Hepatic stellate cell (primary cell): ENCODE results near the gene PYY.
"Not testable (repeated sequence)": the region's sequence is repeated elsewhere in the genome, so short reads cannot be mapped to it uniquely, and the experiment has no call there.

Experiments used
- DNase-seq: peaks from one replicate; pipeline ENCODE4 v3.0.0; 2011; ENCODE audit warnings: low spot score

The PYY gene

GRCh38 chr17:43945074-43945829, 8.5 kb downstream of the PYY start:
- DNase-seq = no peak

GRCh38 chr17:43942051-43942685, 11.6 kb downstream of the PYY start, which contains the start of gene PPY:
Gene PPY (minus strand): TSS chr17:43942476. CDS start chr17:43941654, 822 bp downstream.
- no peak for DNase-seq

DNA sequence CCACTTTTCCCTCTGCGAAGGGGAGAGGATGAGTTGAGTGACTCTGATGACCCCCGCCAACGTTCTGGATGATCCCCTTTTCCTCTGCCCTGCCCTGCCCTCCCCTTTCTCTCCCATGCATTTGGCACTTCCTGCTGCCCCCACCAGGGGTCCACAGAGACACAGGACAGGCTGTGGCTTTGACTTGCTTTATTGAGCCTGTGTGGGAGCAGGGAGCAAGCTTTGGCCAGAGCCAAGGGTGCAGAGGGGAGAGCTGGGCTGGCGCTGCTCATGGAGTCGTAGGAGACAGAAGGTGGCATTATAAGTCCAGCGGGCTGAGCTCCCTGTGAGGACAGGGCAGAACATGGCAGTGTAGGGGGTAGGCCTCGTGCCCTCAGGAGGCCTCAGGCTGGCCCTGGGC, 13.1 kb downstream of the PYY start:
- peak; percentile 64 for DNase-seq

GRCh38 chr17:43939886-43940285, 13.9 kb downstream of the PYY start:
- no peak for DNase-seq

GRCh38 chr17:43939452-43939851, 14.3 kb downstream of the PYY start:
- DNase-seq = not testable (repeated sequence)

- DNase-seq = no peak
Measured at GRCh38 chr17:43938838-43939182, 14.9 kb downstream of the PYY start.

GRCh38 chr17:43936434-43936833, 17.3 kb downstream of the PYY start:
- DNase-seq = no peak

GRCh38 chr17:43935926-43936261, 17.8 kb downstream of the PYY start:
- no peak for DNase-seq

- DNase-seq = no peak
Measured at GRCh38 chr17:43935204-43935925, 18.4 kb downstream of the PYY start.

DNA sequence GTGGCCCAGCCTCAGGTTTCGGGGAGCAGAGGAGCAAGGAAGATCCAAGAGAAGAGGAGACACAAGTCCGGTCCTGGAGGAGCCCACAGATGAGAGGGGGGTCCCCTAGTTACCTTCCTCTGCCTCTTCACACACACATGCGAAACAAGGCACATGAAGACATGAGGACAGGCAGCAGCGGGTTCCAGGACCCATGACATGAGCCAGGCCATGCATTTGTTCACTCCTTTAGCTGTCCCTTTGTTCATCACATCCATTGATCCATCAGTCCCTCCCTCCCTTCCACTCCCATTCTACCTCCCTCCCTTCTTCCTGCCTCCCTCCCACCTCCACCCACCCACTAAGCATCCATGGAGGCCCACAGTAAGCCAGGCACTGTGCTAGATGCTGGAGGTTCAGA, 20.8 kb downstream of the PYY start:
- no peak for DNase-seq

DNA sequence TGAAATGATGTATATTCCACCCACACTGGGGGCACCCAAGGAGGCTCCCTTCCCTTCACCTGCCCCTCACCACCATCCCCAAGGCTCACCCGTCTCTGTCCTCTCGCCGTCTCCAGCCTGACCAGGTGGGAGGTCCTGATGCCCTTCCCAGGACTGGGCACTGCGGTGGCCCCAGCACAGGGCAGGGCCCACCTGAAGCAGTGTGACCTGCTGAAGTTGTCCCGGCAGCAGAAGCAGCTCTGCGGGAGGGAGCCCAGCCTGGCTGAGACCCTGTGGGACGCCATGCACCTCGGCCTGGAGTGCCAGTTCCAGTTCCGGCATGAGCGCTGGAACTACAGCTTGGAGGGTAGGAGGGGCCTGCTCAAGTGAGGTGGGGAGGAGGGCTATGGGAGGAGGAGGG, 21.4 kb downstream of the PYY start:
- no peak for DNase-seq

DNA sequence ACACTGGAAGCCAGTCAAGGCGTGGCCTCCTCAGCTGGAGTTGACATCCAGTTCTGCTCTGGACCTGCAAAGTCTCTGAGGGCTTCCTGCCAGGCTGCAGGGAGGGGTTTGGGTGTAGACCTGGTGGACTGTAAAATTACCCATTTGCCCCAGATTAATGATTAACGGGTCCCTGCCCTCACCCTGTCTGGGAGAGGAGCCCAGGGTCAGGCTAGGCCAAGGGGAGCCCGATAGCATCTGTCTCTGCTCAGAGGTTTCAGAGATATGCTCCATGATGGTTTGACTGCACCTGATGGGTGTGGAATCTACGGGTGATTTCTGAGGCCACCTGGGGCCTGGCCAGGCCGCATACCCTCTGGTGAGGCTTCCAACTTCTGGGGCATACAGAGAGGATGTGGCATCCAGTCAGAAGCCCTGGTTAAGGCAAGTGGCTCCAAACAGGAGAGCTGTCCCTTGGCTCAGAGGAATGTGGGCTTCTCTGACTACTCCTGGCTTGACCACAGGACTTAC, 22.6 kb downstream of the PYY start:
- no peak for DNase-seq

DNA sequence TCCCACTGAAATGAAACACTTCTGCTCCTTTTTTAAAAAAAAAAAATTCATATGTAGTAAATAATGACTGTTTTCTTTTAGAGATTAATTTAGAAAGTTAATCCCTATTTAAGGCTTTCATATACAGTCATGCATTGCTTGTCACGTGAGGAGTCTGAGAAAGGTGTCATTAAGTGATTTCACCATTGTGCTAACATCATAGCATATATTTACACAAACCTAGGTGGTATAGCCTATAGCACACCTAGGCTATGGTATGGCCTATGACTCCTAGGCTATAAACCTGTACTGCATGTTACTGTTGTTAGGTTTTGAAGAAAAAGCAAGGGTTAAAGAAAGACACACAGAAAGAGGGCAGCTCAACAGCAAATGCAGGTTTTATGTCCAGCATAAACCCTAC, 25.1 kb downstream of the PYY start:
- no peak for DNase-seq

- DNase-seq = not testable (repeated sequence)
Measured at GRCh38 chr17:43927929-43928328, 25.8 kb downstream of the PYY start.

- no peak for DNase-seq
Measured at GRCh38 chr17:43927060-43927864, 26.5 kb downstream of the PYY start.

- DNase-seq = no peak
Measured at GRCh38 chr17:43924558-43924957, 29.2 kb downstream of the PYY start.

- DNase-seq = no peak
Measured at GRCh38 chr17:43920500-43921095, 33.1 kb downstream of the PYY start.

DNA sequence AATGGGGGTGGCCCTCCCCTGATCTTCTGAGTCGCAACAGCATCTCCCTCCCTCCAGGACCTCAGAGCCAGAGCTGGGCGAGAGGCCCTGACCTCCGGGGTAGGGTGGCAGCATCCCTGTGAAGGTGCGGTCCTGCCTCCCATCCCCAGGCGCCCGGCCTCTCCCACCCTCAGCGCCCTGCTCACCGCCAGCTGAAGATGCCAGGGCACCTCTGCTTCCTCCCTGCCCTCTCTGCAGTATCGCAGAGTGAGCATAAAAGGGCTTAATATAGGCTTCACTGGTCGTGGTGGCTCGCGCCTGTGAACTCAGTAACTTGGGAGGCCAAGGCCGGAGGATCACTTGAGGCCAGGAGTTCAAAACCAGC, 35.7 kb downstream of the PYY start:
- DNase-seq = no peak

DNA sequence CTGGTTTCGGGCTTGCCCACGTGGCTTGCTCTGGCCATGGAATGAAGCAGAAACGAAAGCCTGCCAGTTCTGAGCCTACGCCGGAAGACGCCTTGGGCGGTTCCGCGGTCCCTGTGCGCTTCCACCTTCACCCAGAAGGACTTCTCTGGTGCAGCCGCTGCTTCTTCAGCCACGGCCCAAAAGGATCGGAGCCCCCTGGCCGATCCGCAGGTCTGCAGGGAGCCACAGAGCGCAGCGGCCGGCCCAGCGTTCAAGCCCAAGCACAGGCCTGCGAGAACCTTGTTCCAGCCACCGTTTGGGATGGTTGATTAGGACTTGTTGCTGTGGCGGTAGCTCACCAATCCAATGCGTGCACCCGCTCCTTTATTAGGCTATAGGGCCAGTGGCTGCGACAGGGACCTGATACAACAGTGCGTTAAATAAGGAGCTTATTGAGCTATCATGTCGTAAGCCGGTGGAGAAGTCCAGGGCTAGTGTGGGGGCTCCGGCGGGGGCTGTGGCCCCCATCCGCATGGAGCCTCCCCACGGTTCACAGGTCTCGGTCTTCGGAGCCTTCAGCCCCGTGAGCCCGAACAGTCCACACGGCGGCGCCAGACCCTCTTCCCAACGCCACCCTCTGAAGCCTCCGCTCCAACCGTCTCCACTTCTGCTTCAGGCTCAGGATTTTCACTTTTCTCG, 36.3 kb downstream of the PYY start:
- DNase-seq = peak; percentile 50

GRCh38 chr17:43917016-43917347, 36.8 kb downstream of the PYY start:
- DNase-seq = no peak

DNA sequence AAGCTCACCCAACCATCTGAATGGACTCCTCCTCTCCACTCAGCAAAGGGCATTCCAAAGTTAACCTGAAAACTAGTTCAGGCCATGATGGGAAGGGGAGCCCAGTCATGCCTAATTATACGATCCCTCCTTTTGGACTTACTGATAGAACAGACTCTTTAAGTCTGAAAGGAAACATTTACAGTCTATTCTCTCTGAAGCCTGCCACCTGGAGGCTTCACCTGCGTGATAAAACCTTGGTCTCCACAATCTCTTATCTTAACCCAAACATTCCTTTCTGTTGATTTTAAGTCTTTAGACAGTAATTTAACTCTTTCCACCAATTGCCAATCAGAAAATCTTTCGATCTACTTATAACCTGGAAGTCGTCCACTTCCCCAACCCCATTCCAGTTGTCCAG, 37.4 kb downstream of the PYY start:
- no peak for DNase-seq

- DNase-seq = no peak
Measured at GRCh38 chr17:43915559-43915958, 38.2 kb downstream of the PYY start.
